Mesodermal cell (in vitro differentiated cells): ENCODE data around the gene CUL9.

Experiments used
- H3K27ac ChIP-seq: 2 replicates; pipeline ENCODE4 v1.7.0; 2013; ENCODE audit warnings: mild to moderate bottlenecking, low read depth, low read length, moderate library complexity; ENCODE audit not compliant: severe bottlenecking
- H3K36me3 ChIP-seq: 2 replicates; pipeline ENCODE4 v1.7.1; 2013; ENCODE audit warnings: mild to moderate bottlenecking, low read length, moderate library complexity; ENCODE audit not compliant: control insufficient read depth, insufficient read depth
- H3K4me1 ChIP-seq: one replicate; pipeline ENCODE4 v1.7.1; 2013; ENCODE audit warnings: mild to moderate bottlenecking, low read length; ENCODE audit not compliant: insufficient read depth, control insufficient read depth, poor library complexity, severe bottlenecking
- H3K4me3 ChIP-seq: 2 replicates; pipeline ENCODE4 v1.7.0; 2013; ENCODE audit warnings: low read length, control low read depth, mild to moderate bottlenecking; ENCODE audit not compliant: insufficient read depth, poor library complexity, severe bottlenecking; ENCODE audit errors: extremely low read depth
- H3K9me3 ChIP-seq: 2 replicates; pipeline ENCODE4 v1.7.1; 2013; ENCODE audit warnings: mild to moderate bottlenecking, low read length, moderate library complexity; ENCODE audit not compliant: control insufficient read depth
- WGBS, 2 experiments: methylation state at CpG; one replicate each; pipeline ENCODE4 v1.1.5; 2013; ENCODE audit warnings: missing lambda C conversion rate in 2 of 2; ENCODE audit not compliant: insufficient coverage in 2 of 2; 5-methylcytosine and 5-hydroxymethylcytosine counted together

Gene CUL9

DNA sequence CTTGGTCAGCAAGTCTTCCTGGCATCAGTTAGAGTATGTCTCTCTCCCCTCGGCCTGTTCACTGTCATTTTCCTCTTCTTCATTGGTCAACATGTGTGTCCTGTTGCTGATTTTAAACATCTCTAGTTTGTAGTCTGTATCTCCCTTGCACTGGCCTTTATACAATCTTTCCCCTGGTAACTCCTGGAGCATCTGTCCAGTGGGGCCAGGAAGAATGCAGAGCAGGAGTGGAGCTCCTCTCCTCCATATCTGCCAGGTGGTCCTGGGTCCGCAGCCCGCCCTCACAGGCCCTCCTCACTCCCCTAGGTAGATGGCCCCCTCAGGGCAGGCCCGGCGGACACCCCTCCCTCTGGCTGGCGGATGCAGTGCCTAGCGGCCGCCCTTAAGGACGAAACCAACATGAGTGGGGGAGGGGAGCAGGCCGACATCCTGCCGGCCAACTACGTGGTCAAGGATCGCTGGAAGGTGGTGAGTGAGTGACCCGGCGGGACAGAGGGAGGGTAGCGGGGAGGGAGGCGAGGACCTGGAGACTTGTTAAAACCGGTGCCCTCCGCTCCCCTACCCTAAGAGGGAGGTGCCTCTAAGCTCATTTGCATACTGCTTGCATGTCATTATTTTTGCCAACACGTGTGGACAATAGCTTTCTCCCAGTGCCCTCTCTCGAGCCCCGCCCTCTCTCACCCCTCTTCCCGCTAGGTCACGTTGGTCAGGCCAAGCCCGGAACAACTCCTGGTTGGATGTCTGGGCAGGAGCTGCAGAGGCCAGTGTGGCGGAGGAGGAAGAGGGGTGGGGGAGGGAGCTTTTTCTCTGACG is 64.5 kb downstream of the CUL9 start:
- Histone ChIP-seq H3K27ac (no peak overlapping the region), H3K4me1 (no peaks in the 10 kb centered on the region), H3K9me3 (no peaks in the 10 kb centered on the region), H3K36me3 (no peaks in the 10 kb centered on the region), H3K4me3 (peak overlapping the region; percentile 40)
- 5 to 23% methylated on average over 6 to 18 of the region's 27 CpGs for WGBS, 2 experiments

DNA sequence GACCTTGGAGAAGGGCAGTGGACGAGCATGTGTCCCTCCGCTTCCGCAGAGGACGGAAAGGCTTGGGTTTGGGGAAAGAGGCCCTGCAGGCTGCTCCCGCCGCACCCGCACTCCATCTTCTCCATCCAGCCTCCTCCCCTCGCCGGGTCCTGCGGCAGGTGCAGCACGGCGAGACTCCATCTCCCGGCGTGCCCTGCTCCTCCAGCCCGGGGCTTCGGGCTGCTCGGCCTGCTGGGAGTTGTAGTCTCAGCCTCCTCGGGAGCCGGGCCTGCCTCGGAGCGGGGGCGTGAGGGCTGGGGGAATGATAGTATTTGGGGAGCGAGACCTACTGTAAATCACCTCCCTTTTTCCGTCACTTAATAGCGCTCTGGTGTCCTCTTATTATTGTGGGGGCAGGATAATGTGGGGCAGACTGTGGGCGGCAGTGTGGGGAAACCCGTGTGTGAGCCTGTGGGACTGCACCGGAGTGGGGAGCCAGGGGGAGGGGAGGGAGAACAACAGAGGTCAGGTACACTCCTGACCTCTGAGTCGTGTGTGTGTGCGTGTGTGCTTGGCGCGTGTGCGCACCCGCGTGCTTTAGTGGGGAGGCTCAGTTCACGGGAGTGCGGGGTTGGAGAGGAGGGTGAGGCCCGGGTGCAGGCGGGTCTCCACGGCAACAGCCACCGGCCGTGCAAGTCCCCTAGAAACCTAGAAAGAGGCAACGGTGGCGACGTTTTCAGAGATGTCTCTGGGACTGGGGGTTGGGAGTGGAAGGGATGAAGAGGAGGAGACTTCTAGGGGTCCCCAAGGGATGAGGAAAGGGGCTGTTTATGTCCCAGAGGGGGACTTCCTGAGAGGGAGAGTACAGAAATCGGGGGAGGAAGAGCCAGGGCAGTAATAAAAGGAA is 65.4 kb downstream of the CUL9 start:
- Histone ChIP-seq H3K4me1 (no peaks in the 10 kb centered on the region), H3K27ac (no peak overlapping the region), H3K9me3 (no peaks in the 10 kb centered on the region), H3K4me3 (peak overlapping the region; percentile 40), H3K36me3 (no peaks in the 10 kb centered on the region)
- 5 to 10% methylated on average over 27 to 28 of the region's 46 CpGs for WGBS, 2 experiments

DNA sequence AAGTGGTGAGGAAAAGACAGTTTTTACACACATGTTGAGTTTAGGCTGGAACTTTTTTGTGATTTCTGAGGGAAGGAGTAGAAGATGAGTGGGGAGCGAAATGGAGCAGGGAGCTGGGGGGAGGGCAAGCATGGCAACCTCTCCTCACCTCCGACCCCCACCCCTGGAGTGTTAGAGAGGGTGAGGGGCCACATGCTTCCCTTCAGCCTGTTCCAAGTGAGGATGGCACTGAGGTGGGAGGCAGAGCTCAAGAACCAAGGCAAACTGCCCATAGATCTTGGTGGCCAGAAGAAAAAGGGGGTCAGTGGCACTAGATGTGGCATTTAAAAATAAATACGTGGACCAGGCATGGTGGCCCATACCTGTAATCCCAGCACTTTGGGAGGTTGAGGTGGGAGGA is 66.1 kb downstream of the CUL9 start:
- 83 to 92% methylated on average over 2 of the region's 3 CpGs for WGBS, 2 experiments
- Histone ChIP-seq H3K9me3 (no peaks in the 10 kb centered on the region), H3K4me1 (no peaks in the 10 kb centered on the region), H3K27ac (no peak overlapping the region), H3K4me3 (no peak overlapping the region), H3K36me3 (no peaks in the 10 kb centered on the region)

- H3K4me3 ChIP-seq: no peak overlapping the region
- no peaks in the 10 kb centered on the region for H3K36me3 ChIP-seq
- no peak overlapping the region for H3K27ac ChIP-seq
- H3K4me1 ChIP-seq: no peaks in the 10 kb centered on the region
- H3K9me3 ChIP-seq: no peaks in the 10 kb centered on the region
These were observed 66.8 kb downstream of the CUL9 start for GRCh38 chr6:43248791-43249190.

GRCh38 chr6:43250992-43251373 is 69.0 kb downstream of the CUL9 start:
- Histone ChIP-seq H3K9me3 (no peaks in the 10 kb centered on the region), H3K4me1 (peaks cover 3% of the 10 kb centered on the region), H3K27ac (no peak overlapping the region), H3K36me3 (no peaks in the 10 kb centered on the region), H3K4me3 (no peak overlapping the region)
- 57 to 58% methylated on average over 2 to 6 of the region's 8 CpGs for WGBS, 2 experiments

- Histone ChIP-seq H3K4me3 (no peak overlapping the region), H3K9me3 (no peaks in the 10 kb centered on the region), H3K4me1 (peaks cover 3% of the 10 kb centered on the region), H3K27ac (no peak overlapping the region), H3K36me3 (no peaks in the 10 kb centered on the region)
- WGBS, 2 experiments: 90 to 97% methylated on average over 10 to 11 of the region's 11 CpGs
These were observed 71.4 kb downstream of the CUL9 start for GRCh38 chr6:43253401-43253800.

GRCh38 chr6:43254138-43254817 is 72.3 kb downstream of the CUL9 start:
- Histone ChIP-seq H3K36me3 (no peaks in the 10 kb centered on the region), H3K9me3 (no peaks in the 10 kb centered on the region), H3K4me1 (peaks cover 3% of the 10 kb centered on the region), H3K4me3 (no peak overlapping the region), H3K27ac (no peak overlapping the region)
- 93 to 96% methylated on average over 13 to 15 of the region's 15 CpGs for WGBS, 2 experiments

GRCh38 chr6:43254846-43255245 is 72.8 kb downstream of the CUL9 start:
- no peak overlapping the region for H3K4me3 ChIP-seq
- 90 to 92% methylated on average over 8 to 9 of the region's 11 CpGs for WGBS, 2 experiments
- H3K36me3 ChIP-seq: no peaks in the 10 kb centered on the region
- H3K4me1 ChIP-seq: peaks cover 3% of the 10 kb centered on the region
- no peaks in the 10 kb centered on the region for H3K9me3 ChIP-seq
- no peak overlapping the region for H3K27ac ChIP-seq

GRCh38 chr6:43255408-43256054 is 73.5 kb downstream of the CUL9 start:
- Histone ChIP-seq H3K4me3 (no peak overlapping the region), H3K36me3 (no peaks in the 10 kb centered on the region), H3K4me1 (peaks cover 3% of the 10 kb centered on the region), H3K9me3 (no peaks in the 10 kb centered on the region), H3K27ac (no peak overlapping the region)
- 87 to 90% methylated on average over 7 of the region's 11 CpGs for WGBS, 2 experiments

DNA sequence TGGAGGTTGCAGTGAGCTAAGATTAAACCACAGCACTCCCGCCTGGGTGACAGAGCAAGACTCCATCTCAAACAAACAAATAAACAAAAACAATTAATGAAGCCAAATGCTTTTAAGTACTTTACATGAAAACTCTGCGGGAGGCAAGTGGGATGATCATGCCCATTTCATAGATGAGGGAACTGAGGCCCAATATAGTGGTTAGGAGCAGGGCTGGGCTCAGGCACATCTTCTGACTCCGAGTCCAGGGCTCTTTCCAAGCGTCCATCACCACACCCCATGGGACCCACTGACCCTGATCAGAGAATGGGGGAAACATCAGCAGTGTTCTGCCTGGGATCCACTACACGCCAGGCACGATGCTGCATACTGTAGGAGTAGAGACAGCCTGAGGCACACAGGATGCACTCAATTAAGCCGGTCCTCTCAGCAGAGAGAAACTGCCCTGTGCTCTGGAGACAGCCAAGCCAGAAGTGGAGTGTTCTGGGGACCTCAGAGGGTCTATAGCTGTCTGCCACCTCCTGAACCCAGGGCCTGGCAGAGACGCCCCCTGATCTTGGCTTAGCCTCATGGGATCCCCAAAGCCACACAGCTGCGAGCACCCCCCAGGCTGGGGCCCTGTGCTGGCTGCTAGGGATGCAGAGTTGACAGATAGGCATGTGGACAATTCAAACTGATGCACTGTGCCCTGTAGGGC is 74.8 kb downstream of the CUL9 start:
- no peaks in the 10 kb centered on the region for H3K36me3 ChIP-seq
- no peak overlapping the region for H3K27ac ChIP-seq
- 88 to 96% methylated on average over 6 to 7 of the region's 9 CpGs for WGBS, 2 experiments
- no peak overlapping the region for H3K4me3 ChIP-seq
- H3K4me1 ChIP-seq: peaks cover 3% of the 10 kb centered on the region
- H3K9me3 ChIP-seq: no peaks in the 10 kb centered on the region
